ENCODE results near the gene RPAP3. TPM values are rescaled to one million over a fixed set of nuclear protein-coding genes. Genes with fewer than 3 reads are reported as not detected.

The RPAP3 gene
- total and polyA plus RNA-seq, 10 donors, result 12.2 to 35.5 (median 26.4) TPM

- WGBS, 5 donors, result 83 to 91% (median 87%) methylated on average over 13 to 19 of the region's 19 CpGs
- H3K4me1 ChIP-seq, result peaks cover 17 to 90% (median 65%) of the 10 kb centered on the region in 6 donors
- no peak overlapping the region for H3K4me3 ChIP-seq
- H3K36me3 ChIP-seq, result peaks cover 0 to 58% (median 6%) of the 10 kb centered on the region in 6 donors
- H3K27ac ChIP-seq, result peak overlapping the region in 1 of 8 donors; percentile 80
- no peaks in the 10 kb centered on the region for H3K27me3 ChIP-seq (replicated peaks in 1 of 7)
- H3K9me3 ChIP-seq, result no peaks in the 10 kb centered on the region
- intact Hi-C loops (cut with DNase I; ENCODE audit: low total_unique reads), result no loop called here
- DNase-seq, result no peak
- TF ChIP-seq CTCF (IDR thresholded peaks at IDR 0.05 in 8 of 11, conservative IDR thresholded peaks at IDR 0.05 in 3 of 11), result no peak
- no peak for TF ChIP-seq POLR2AphosphoS5 (IDR thresholded peaks at IDR 0.05)
- no peak for TF ChIP-seq POLR2A (IDR thresholded peaks at IDR 0.05)
These were observed 45.2 kb upstream of the RPAP3 start for GRCh38 chr12:47750916-47751470.

- Histone ChIP-seq H3K36me3 (peaks cover 0 to 64% (median 6%) of the 10 kb centered on the region in 6 donors), H3K4me1 (peaks cover 14 to 85% (median 59%) of the 10 kb centered on the region in 6 donors), H3K4me3 (no peak overlapping the region), H3K9me3 (no peaks in the 10 kb centered on the region), H3K27me3 (replicated peaks in 1 of 7) (no peaks in the 10 kb centered on the region), H3K27ac (no peak overlapping the region)
- no peak for DNase-seq
- 62 to 82% (median 69%) methylated on average over 6 to 10 of the region's 10 CpGs for WGBS, 5 donors
- peak in 2 of 3 donors; percentile 14 to 29 for TF ChIP-seq POLR2AphosphoS5 (IDR thresholded peaks at IDR 0.05)
- TF ChIP-seq CTCF (IDR thresholded peaks at IDR 0.05 in 8 of 11, conservative IDR thresholded peaks at IDR 0.05 in 3 of 11), result no peak
- no peak for TF ChIP-seq POLR2A (IDR thresholded peaks at IDR 0.05)
- intact Hi-C loops (cut with DNase I; ENCODE audit: low total_unique reads), result no loop called here
These were observed 44.5 kb upstream of the RPAP3 start for GRCh38 chr12:47750229-47750798.

- intact Hi-C loops (cut with DNase I; ENCODE audit: low total_unique reads), result no loop called here
- no peaks in the 10 kb centered on the region for H3K9me3 ChIP-seq
- TF ChIP-seq POLR2AphosphoS5 (IDR thresholded peaks at IDR 0.05) (no peak), CTCF (IDR thresholded peaks at IDR 0.05 in 8 of 11, conservative IDR thresholded peaks at IDR 0.05 in 3 of 11) (no peak), POLR2A (IDR thresholded peaks at IDR 0.05) (no peak)
- peaks cover 9 to 71% (median 45%) of the 10 kb centered on the region in 6 donors for H3K4me1 ChIP-seq
- H3K27ac ChIP-seq, result no peak overlapping the region
- 88 to 100% (median 92%) methylated on average over 3 of the region's 3 CpGs for WGBS, 5 donors
- DNase-seq, result no peak
- H3K4me3 ChIP-seq, result no peak overlapping the region
- H3K36me3 ChIP-seq, result peaks cover 0 to 65% (median 6%) of the 10 kb centered on the region in 6 donors
- no peaks in the 10 kb centered on the region for H3K27me3 ChIP-seq (replicated peaks in 1 of 7)
These were observed 43.1 kb upstream of the RPAP3 start for GRCh38 chr12:47748899-47749298.

- intact Hi-C loops (cut with DNase I; ENCODE audit: low total_unique reads), result no loop called here
- TF ChIP-seq POLR2AphosphoS5 (IDR thresholded peaks at IDR 0.05) (no peak), POLR2A (IDR thresholded peaks at IDR 0.05) (no peak), CTCF (IDR thresholded peaks at IDR 0.05 in 8 of 11, conservative IDR thresholded peaks at IDR 0.05 in 3 of 11) (no peak)
- 83 to 94% (median 89%) methylated on average over 1 of the region's 1 CpG for WGBS, 5 donors
- no peaks in the 10 kb centered on the region for H3K9me3 ChIP-seq
- no peak overlapping the region for H3K27ac ChIP-seq
- no peaks in the 10 kb centered on the region for H3K27me3 ChIP-seq (replicated peaks in 1 of 7)
- no peak for DNase-seq
- H3K4me3 ChIP-seq, result no peak overlapping the region
- H3K36me3 ChIP-seq, result peaks cover 0 to 65% (median 6%) of the 10 kb centered on the region in 6 donors
- peaks cover 6 to 66% (median 40%) of the 10 kb centered on the region in 6 donors for H3K4me1 ChIP-seq
These were observed 42.6 kb upstream of the RPAP3 start for GRCh38 chr12:47748507-47748828.

Measured in spleen (tissue), 11 donors.